OCI-LY7 (cell line): ENCODE measurements around the gene TBC1D3H. TPM values are rescaled to one million over a fixed set of nuclear protein-coding genes. Genes with fewer than 3 reads are reported as not detected.

Experiments used
- small RNA-seq: library from RNA; depleted of rRNA; stranded (forward); fragments of <200 nt; gene quantifications from one replicate; pipeline ENCODE3, GENCODE V24; 2014
- total RNA-seq, 2 experiments: library from RNA; depleted of rRNA in 1 of 2; stranded (reverse); fragments of >200 nt in 1 of 2; shearing (Covaris generic) in 1 of 2; gene quantifications; 2 replicates each; pipeline ENCODE4 v1.2.3, GENCODE V29; 2014 to 2022

Gene TBC1D3H
- total RNA-seq, 2 experiments from 2014 or later = not detected

Small RNA genes within 50 kb of the gene (small RNA-seq; reads per million reads assigned to genes)
- not detected for gene RNU6-1192P

Other genes starting within 250 kb of the TBC1D3H start
- gene TBC1D3B, start 211.8 kb downstream of the TBC1D3H start, total RNA-seq (2014; rRNA removed; shearing (Covaris generic)) = 1.5 and 3.0 TPM in 2 replicates
- gene TBC1D3B, start 211.8 kb downstream of the TBC1D3H start, total RNA-seq (2022) = 12.8 and 13.8 TPM in 2 replicates
- 0.10 TPM in 1 of 2 replicates, not detected in the other for gene CCL3L1, start 191.7 kb downstream of the TBC1D3H start, total RNA-seq (2014; rRNA removed; shearing (Covaris generic))
- 0.44 TPM in 1 of 2 replicates, not detected in the other for gene CCL3L1, start 191.7 kb downstream of the TBC1D3H start, total RNA-seq (2022)
- 0.50 TPM in 1 of 2 replicates, not detected in the other for gene CCL4L2, start 177.4 kb downstream of the TBC1D3H start, total RNA-seq (2014; rRNA removed; shearing (Covaris generic))
- not detected in 2 replicates for gene CCL4L2, start 177.4 kb downstream of the TBC1D3H start, total RNA-seq (2022)
- gene TBC1D3I, start 123.9 kb downstream of the TBC1D3H start, total RNA-seq (2014; rRNA removed; shearing (Covaris generic)) = 0.19 TPM in 1 of 2 replicates, not detected in the other
- 0.55 and 0.79 TPM in 2 replicates for gene TBC1D3I, start 123.9 kb downstream of the TBC1D3H start, total RNA-seq (2022)
- gene TBC1D3G, start 64.6 kb downstream of the TBC1D3H start, total RNA-seq (2014; rRNA removed; shearing (Covaris generic)) = not detected in 2 replicates
- gene TBC1D3G, start 64.6 kb downstream of the TBC1D3H start, total RNA-seq (2022) = not detected in 2 replicates
- gene ZNHIT3, start 98.2 kb upstream of the TBC1D3H start, total RNA-seq (2014; rRNA removed; shearing (Covaris generic)) = 40.4 and 42.2 TPM in 2 replicates
- gene ZNHIT3, start 98.2 kb upstream of the TBC1D3H start, total RNA-seq (2022) = 47.7 and 50.2 TPM in 2 replicates
- 109 and 124 TPM in 2 replicates for gene MYO19, start 146.4 kb upstream of the TBC1D3H start, total RNA-seq (2014; rRNA removed; shearing (Covaris generic))
- gene MYO19, start 146.4 kb upstream of the TBC1D3H start, total RNA-seq (2022) = 154 and 169 TPM in 2 replicates
- 4.6 and 5.6 TPM in 2 replicates for gene PIGW, start 146.6 kb upstream of the TBC1D3H start, total RNA-seq (2014; rRNA removed; shearing (Covaris generic))
- 15.3 and 17.3 TPM in 2 replicates for gene PIGW, start 146.6 kb upstream of the TBC1D3H start, total RNA-seq (2022)
- 66.5 and 76.1 TPM in 2 replicates for gene GGNBP2, start 156.5 kb upstream of the TBC1D3H start, total RNA-seq (2014; rRNA removed; shearing (Covaris generic))
- gene GGNBP2, start 156.5 kb upstream of the TBC1D3H start, total RNA-seq (2022) = 115 and 123 TPM in 2 replicates
- gene DHRS11, start 203.4 kb upstream of the TBC1D3H start, total RNA-seq (2014; rRNA removed; shearing (Covaris generic)) = 9.4 and 13.9 TPM in 2 replicates
- gene DHRS11, start 203.4 kb upstream of the TBC1D3H start, total RNA-seq (2022) = 5.1 and 7.2 TPM in 2 replicates
- gene MRM1, start 213.1 kb upstream of the TBC1D3H start, total RNA-seq (2014; rRNA removed; shearing (Covaris generic)) = 20.9 and 22.5 TPM in 2 replicates
- 18.6 and 22.6 TPM in 2 replicates for gene MRM1, start 213.1 kb upstream of the TBC1D3H start, total RNA-seq (2022)